ENCODE measurements around the gene OR4D2. TPM values are rescaled to one million over a fixed set of nuclear protein-coding genes. Genes with fewer than 3 reads are reported as not detected.

The OR4D2 gene
- total RNA-seq, 1 experiment from 2014 or later: not detected

DNA sequence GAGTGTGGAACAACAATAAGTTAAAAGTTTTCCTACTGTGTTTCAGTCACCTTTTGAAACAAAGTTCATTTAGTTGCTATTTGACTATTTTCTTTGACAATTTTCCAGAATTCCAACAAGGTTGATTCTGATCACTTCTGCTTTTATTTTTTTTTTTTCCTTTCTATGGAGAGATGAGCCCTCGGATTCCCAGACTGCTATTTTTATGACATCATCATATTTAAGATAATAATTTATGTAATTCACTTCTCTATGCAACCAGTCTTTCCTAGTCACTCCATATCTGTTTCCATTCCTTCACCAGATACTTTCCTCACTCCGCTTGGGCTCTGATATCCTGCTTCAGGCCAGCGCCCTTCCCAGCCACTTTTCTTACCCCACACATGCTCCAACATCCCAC lies 8.1 kb downstream of the OR4D2 start:
- ChIA-PET POLR2A (ENCODE audit: unreplicated experiment) (no interaction called here), CTCF (no interaction called here)
- no peak overlapping the region for H3K9ac ChIP-seq (ENCODE audit: low read length)
- BruUV-seq (replicated peaks): no TSS peak
- ATAC-seq (no peak), DNase-seq (no peak)
- no peaks in the 10 kb centered on the region for H4K20me1 ChIP-seq (ENCODE audit: low read length)
- H3K4me2 ChIP-seq (ENCODE audit: low read length): no peak overlapping the region
- H3F3A ChIP-seq (ENCODE audit: low read length, unreplicated experiment): no peaks in the 10 kb centered on the region
- H3K9me3 ChIP-seq (ENCODE audit: low read length): no peaks in the 10 kb centered on the region
- no peaks in the 10 kb centered on the region for H3K4me1 ChIP-seq (ENCODE audit: insufficient read depth, low read length)
- no peak overlapping the region for H3K4me3 ChIP-seq (ENCODE audit: low read length)
- no peak overlapping the region for H2AFZ ChIP-seq (ENCODE audit: low read length)
- no peaks in the 10 kb centered on the region for H3K36me3 ChIP-seq (ENCODE audit: low read depth, low read length)
- no peak for TF ChIP-seq EZH2phosphoT487 (IDR thresholded peaks at IDR 0.05; ENCODE audit: borderline replicate concordance, low read length)
- TF ChIP-seq, protein P1, sequence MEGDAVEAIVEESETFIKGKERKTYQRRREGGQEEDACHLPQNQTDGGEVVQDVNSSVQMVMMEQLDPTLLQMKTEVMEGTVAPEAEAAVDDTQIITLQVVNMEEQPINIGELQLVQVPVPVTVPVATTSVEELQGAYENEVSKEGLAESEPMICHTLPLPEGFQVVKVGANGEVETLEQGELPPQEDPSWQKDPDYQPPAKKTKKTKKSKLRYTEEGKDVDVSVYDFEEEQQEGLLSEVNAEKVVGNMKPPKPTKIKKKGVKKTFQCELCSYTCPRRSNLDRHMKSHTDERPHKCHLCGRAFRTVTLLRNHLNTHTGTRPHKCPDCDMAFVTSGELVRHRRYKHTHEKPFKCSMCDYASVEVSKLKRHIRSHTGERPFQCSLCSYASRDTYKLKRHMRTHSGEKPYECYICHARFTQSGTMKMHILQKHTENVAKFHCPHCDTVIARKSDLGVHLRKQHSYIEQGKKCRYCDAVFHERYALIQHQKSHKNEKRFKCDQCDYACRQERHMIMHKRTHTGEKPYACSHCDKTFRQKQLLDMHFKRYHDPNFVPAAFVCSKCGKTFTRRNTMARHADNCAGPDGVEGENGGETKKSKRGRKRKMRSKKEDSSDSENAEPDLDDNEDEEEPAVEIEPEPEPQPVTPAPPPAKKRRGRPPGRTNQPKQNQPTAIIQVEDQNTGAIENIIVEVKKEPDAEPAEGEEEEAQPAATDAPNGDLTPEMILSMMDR (conservative IDR thresholded peaks at IDR 0.05; ENCODE audit: low read depth, low read length): no peak
- no peak for TF ChIP-seq EZH2 (IDR thresholded peaks at IDR 0.05; ENCODE audit: low read length, unreplicated experiment)
- no peak overlapping the region for H3K27ac ChIP-seq (ENCODE audit: low read length)
- H3K9me2 ChIP-seq (replicated peaks; ENCODE audit: low read length): no peaks in the 10 kb centered on the region
- peaks cover 30% of the 10 kb centered on the region for H3K27me3 ChIP-seq (ENCODE audit: low read length)
- intact Hi-C loops (cut with micrococcal nuclease): no loop called here
- no peaks in the 10 kb centered on the region for H3K79me2 ChIP-seq (ENCODE audit: low read length)

DNA sequence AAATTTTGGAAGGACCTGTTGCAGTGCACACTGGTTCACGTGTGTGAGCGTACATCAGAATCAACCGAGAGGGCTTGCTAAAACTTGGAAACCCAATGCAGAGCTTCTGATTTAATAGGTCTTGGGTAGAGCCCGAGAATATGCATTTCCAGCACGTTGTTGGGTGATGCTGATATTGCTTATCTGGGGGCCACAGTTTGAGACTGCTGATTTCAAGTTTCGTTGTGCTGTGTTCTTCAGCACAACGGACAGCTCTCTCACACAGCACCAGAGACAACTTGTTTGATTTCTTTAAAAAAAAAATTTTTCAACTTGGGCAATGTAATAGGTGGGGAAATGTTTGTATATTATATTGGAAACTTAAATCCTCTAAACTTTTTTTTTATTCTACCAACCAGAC lies 9.4 kb downstream of the OR4D2 start:
- no peaks in the 10 kb centered on the region for H3K79me2 ChIP-seq (ENCODE audit: low read length)
- peak; percentile 31 for DNase-seq
- no peak overlapping the region for H3K9ac ChIP-seq (ENCODE audit: low read length)
- intact Hi-C loops (cut with micrococcal nuclease): no loop called here
- H3K9me3 ChIP-seq (ENCODE audit: low read length): no peaks in the 10 kb centered on the region
- peaks cover 18% of the 10 kb centered on the region for H3K27me3 ChIP-seq (ENCODE audit: low read length)
- H3K4me3 ChIP-seq (ENCODE audit: low read length): no peak overlapping the region
- ChIA-PET CTCF (interaction anchor here (0.7 kb wide), 1 partner anchor 319 kb away, joined by 3 read pairs; no protein-coding TSS in a partner anchor), POLR2A (ENCODE audit: unreplicated experiment) (interaction anchor here (0.5 kb wide), 1 partner anchor 1890 kb away, joined by 5 read pairs; no protein-coding TSS in a partner anchor)
- no peaks in the 10 kb centered on the region for H3K36me3 ChIP-seq (ENCODE audit: low read depth, low read length)
- H3K4me1 ChIP-seq (ENCODE audit: insufficient read depth, low read length): no peaks in the 10 kb centered on the region
- no peak overlapping the region for H2AFZ ChIP-seq (ENCODE audit: low read length)
- no peak overlapping the region for H3K4me2 ChIP-seq (ENCODE audit: low read length)
- BruUV-seq (replicated peaks): no TSS peak
- TF ChIP-seq EZH2phosphoT487 (IDR thresholded peaks at IDR 0.05; ENCODE audit: borderline replicate concordance, low read length) (no peak), EZH2 (IDR thresholded peaks at IDR 0.05; ENCODE audit: low read length, unreplicated experiment) (no peak)
- TF ChIP-seq, protein P1 (conservative IDR thresholded peaks at IDR 0.05; ENCODE audit: low read depth, low read length): no peak
- no peaks in the 10 kb centered on the region for H4K20me1 ChIP-seq (ENCODE audit: low read length)
- ATAC-seq: no peak
- H3K9me2 ChIP-seq (replicated peaks; ENCODE audit: low read length): no peaks in the 10 kb centered on the region
- H3F3A ChIP-seq (ENCODE audit: low read length, unreplicated experiment): no peaks in the 10 kb centered on the region
- H3K27ac ChIP-seq (ENCODE audit: low read length): no peak overlapping the region

DNA sequence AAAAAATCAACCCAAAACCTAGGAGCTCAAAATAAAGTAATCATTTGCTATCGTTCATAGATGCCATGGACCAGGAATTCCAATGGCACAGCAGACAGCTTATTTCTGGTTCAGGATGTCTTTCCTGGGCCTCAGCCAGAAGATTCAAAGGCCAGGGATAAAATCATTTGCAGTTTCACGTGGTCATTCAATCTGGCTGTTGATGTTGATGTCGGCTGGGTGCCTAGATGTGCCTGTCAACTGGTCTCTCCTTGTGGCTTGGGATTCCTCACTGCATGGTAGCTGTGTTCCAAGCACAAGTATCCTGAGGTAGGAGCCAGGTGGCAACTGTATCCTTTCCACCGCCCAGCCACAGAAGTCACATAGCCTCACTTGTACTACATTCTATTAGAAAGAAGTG lies 15.0 kb downstream of the OR4D2 start:
- no peak overlapping the region for H3K4me2 ChIP-seq (ENCODE audit: low read length)
- H3K79me2 ChIP-seq (ENCODE audit: low read length): no peaks in the 10 kb centered on the region
- H4K20me1 ChIP-seq (ENCODE audit: low read length): no peaks in the 10 kb centered on the region
- ChIA-PET CTCF (no interaction called here), POLR2A (ENCODE audit: unreplicated experiment) (no interaction called here)
- BruUV-seq (replicated peaks): no TSS peak
- TF ChIP-seq EZH2phosphoT487 (IDR thresholded peaks at IDR 0.05; ENCODE audit: borderline replicate concordance, low read length) (no peak), EZH2 (IDR thresholded peaks at IDR 0.05; ENCODE audit: low read length, unreplicated experiment) (no peak)
- TF ChIP-seq, protein P1 (conservative IDR thresholded peaks at IDR 0.05; ENCODE audit: low read depth, low read length): no peak
- H3K27ac ChIP-seq (ENCODE audit: low read length): no peak overlapping the region
- no peaks in the 10 kb centered on the region for H3K9me3 ChIP-seq (ENCODE audit: low read length)
- H2AFZ ChIP-seq (ENCODE audit: low read length): no peak overlapping the region
- DNase-seq (no peak), ATAC-seq (no peak)
- no peak overlapping the region for H3K4me3 ChIP-seq (ENCODE audit: low read length)
- intact Hi-C loops (cut with micrococcal nuclease): loop anchor here (10.0 kb wide), 1 partner anchor 577 kb away; no protein-coding TSS in a partner anchor
- H3K9me2 ChIP-seq (replicated peaks; ENCODE audit: low read length): no peaks in the 10 kb centered on the region
- H3F3A ChIP-seq (ENCODE audit: low read length, unreplicated experiment): no peaks in the 10 kb centered on the region
- H3K9ac ChIP-seq (ENCODE audit: low read length): no peak overlapping the region
- H3K27me3 ChIP-seq (ENCODE audit: low read length): no peaks in the 10 kb centered on the region
- H3K36me3 ChIP-seq (ENCODE audit: low read depth, low read length): no peaks in the 10 kb centered on the region
- H3K4me1 ChIP-seq (ENCODE audit: insufficient read depth, low read length): peaks cover 8% of the 10 kb centered on the region

Measured in PC-3 (cell line).